ENCODE results near the gene HLA-B. TPM values are rescaled to one million over a fixed set of nuclear protein-coding genes. Genes with fewer than 3 reads are reported as not detected.

The HLA-B gene
- polyA plus RNA-seq, 2 donors = 168 to 351 TPM

- no peak overlapping the region for H3K27ac ChIP-seq (ENCODE audit: low read depth in 2 of 2, low read length in 1 of 2)
- H3K4me3 ChIP-seq (ENCODE audit: low read depth in 1 of 2, low read length in 2 of 2) = no peak overlapping the region
- H3K4me1 ChIP-seq (ENCODE audit: control insufficient read depth in 2 of 2, insufficient read depth in 2 of 2, low read length in 1 of 2) = no peaks in the 10 kb centered on the region
- WGBS, 2 donors = 81 to 88% methylated on average over 2 of the region's 2 CpGs
- no peaks in the 10 kb centered on the region for H3K36me3 ChIP-seq (ENCODE audit: control insufficient read depth in 2 of 2, insufficient read depth in 2 of 2, low read length in 1 of 2)
- no peaks in the 10 kb centered on the region for H3K9me3 ChIP-seq (ENCODE audit: control insufficient read depth in 2 of 2, insufficient read depth in 1 of 2, low read depth in 1 of 2, low read length in 1 of 2)
- peaks cover 0 to 4% of the 10 kb centered on the region in 2 donors for H3K27me3 ChIP-seq (ENCODE audit: control insufficient read depth in 1 of 2, insufficient read depth in 2 of 2, low read length in 2 of 2)
Observed at GRCh38 chr6:31368461-31368860, 11.5 kb upstream of the HLA-B start.

- Histone ChIP-seq H3K27me3 (ENCODE audit: control insufficient read depth in 1 of 2, insufficient read depth in 2 of 2, low read length in 2 of 2) (peaks cover 0 to 4% of the 10 kb centered on the region in 2 donors), H3K36me3 (ENCODE audit: control insufficient read depth in 2 of 2, insufficient read depth in 2 of 2, low read length in 1 of 2) (no peaks in the 10 kb centered on the region), H3K9me3 (ENCODE audit: control insufficient read depth in 2 of 2, insufficient read depth in 1 of 2, low read depth in 1 of 2, low read length in 1 of 2) (no peaks in the 10 kb centered on the region), H3K27ac (ENCODE audit: low read depth in 2 of 2, low read length in 1 of 2) (peak overlapping the region in 1 of 2 donors; percentile 10), H3K4me1 (ENCODE audit: control insufficient read depth in 2 of 2, insufficient read depth in 2 of 2, low read length in 1 of 2) (no peaks in the 10 kb centered on the region), H3K4me3 (ENCODE audit: low read depth in 1 of 2, low read length in 2 of 2) (peak overlapping the region in 1 of 2 donors; percentile 12)
- WGBS, 2 donors = 4 to 6% methylated on average over 30 of the region's 30 CpGs
Observed at GRCh38 chr6:31366693-31367470, 9.9 kb upstream of the HLA-B start.

- Histone ChIP-seq H3K36me3 (ENCODE audit: control insufficient read depth in 2 of 2, insufficient read depth in 2 of 2, low read length in 1 of 2) (no peaks in the 10 kb centered on the region), H3K27me3 (ENCODE audit: control insufficient read depth in 1 of 2, insufficient read depth in 2 of 2, low read length in 2 of 2) (peaks cover 0 to 4% of the 10 kb centered on the region in 2 donors), H3K9me3 (ENCODE audit: control insufficient read depth in 2 of 2, insufficient read depth in 1 of 2, low read depth in 1 of 2, low read length in 1 of 2) (no peaks in the 10 kb centered on the region), H3K27ac (ENCODE audit: low read depth in 2 of 2, low read length in 1 of 2) (no peak overlapping the region), H3K4me3 (ENCODE audit: low read depth in 1 of 2, low read length in 2 of 2) (no peak overlapping the region), H3K4me1 (ENCODE audit: control insufficient read depth in 2 of 2, insufficient read depth in 2 of 2, low read length in 1 of 2) (no peaks in the 10 kb centered on the region)
- WGBS, 2 donors = 73 to 87% methylated on average over 5 of the region's 5 CpGs
Observed at GRCh38 chr6:31365864-31366263, 8.9 kb upstream of the HLA-B start.

GRCh38 chr6:31363811-31364210 is 6.8 kb upstream of the HLA-B start:
- no peaks in the 10 kb centered on the region for H3K9me3 ChIP-seq (ENCODE audit: control insufficient read depth in 2 of 2, insufficient read depth in 1 of 2, low read depth in 1 of 2, low read length in 1 of 2)
- no peak overlapping the region for H3K4me3 ChIP-seq (ENCODE audit: low read depth in 1 of 2, low read length in 2 of 2)
- no peak overlapping the region for H3K27ac ChIP-seq (ENCODE audit: low read depth in 2 of 2, low read length in 1 of 2)
- H3K36me3 ChIP-seq (ENCODE audit: control insufficient read depth in 2 of 2, insufficient read depth in 2 of 2, low read length in 1 of 2) = no peaks in the 10 kb centered on the region
- peaks cover 0 to 4% of the 10 kb centered on the region in 2 donors for H3K27me3 ChIP-seq (ENCODE audit: control insufficient read depth in 1 of 2, insufficient read depth in 2 of 2, low read length in 2 of 2)
- no peaks in the 10 kb centered on the region for H3K4me1 ChIP-seq (ENCODE audit: control insufficient read depth in 2 of 2, insufficient read depth in 2 of 2, low read length in 1 of 2)

- H3K27ac ChIP-seq (ENCODE audit: low read depth in 2 of 2, low read length in 1 of 2) = no peak overlapping the region
- no peaks in the 10 kb centered on the region for H3K9me3 ChIP-seq (ENCODE audit: control insufficient read depth in 2 of 2, insufficient read depth in 1 of 2, low read depth in 1 of 2, low read length in 1 of 2)
- peaks cover 0 to 4% of the 10 kb centered on the region in 2 donors for H3K27me3 ChIP-seq (ENCODE audit: control insufficient read depth in 1 of 2, insufficient read depth in 2 of 2, low read length in 2 of 2)
- H3K4me3 ChIP-seq (ENCODE audit: low read depth in 1 of 2, low read length in 2 of 2) = no peak overlapping the region
- H3K4me1 ChIP-seq (ENCODE audit: control insufficient read depth in 2 of 2, insufficient read depth in 2 of 2, low read length in 1 of 2) = no peaks in the 10 kb centered on the region
- no peaks in the 10 kb centered on the region for H3K36me3 ChIP-seq (ENCODE audit: control insufficient read depth in 2 of 2, insufficient read depth in 2 of 2, low read length in 1 of 2)
- WGBS, 2 donors = 38 to 62% methylated on average over 5 of the region's 5 CpGs
Observed at GRCh38 chr6:31362751-31363150, 5.8 kb upstream of the HLA-B start.

- H3K4me3 ChIP-seq (ENCODE audit: low read depth in 1 of 2, low read length in 2 of 2) = no peak overlapping the region
- 84 to 87% methylated on average over 1 of the region's 1 CpG for WGBS, 2 donors
- H3K27ac ChIP-seq (ENCODE audit: low read depth in 2 of 2, low read length in 1 of 2) = no peak overlapping the region
- H3K36me3 ChIP-seq (ENCODE audit: control insufficient read depth in 2 of 2, insufficient read depth in 2 of 2, low read length in 1 of 2) = peaks cover 0 to 6% of the 10 kb centered on the region in 2 donors
- H3K4me1 ChIP-seq (ENCODE audit: control insufficient read depth in 2 of 2, insufficient read depth in 2 of 2, low read length in 1 of 2) = peaks cover 0 to 9% of the 10 kb centered on the region in 2 donors
- H3K9me3 ChIP-seq (ENCODE audit: control insufficient read depth in 2 of 2, insufficient read depth in 1 of 2, low read depth in 1 of 2, low read length in 1 of 2) = no peaks in the 10 kb centered on the region
- no peaks in the 10 kb centered on the region for H3K27me3 ChIP-seq (ENCODE audit: control insufficient read depth in 1 of 2, insufficient read depth in 2 of 2, low read length in 2 of 2)
Observed at GRCh38 chr6:31359581-31359980, 2.6 kb upstream of the HLA-B start.

GRCh38 chr6:31358302-31358701 is 1.3 kb upstream of the HLA-B start:
- Histone ChIP-seq H3K4me3 (ENCODE audit: low read depth in 1 of 2, low read length in 2 of 2) (no peak overlapping the region), H3K4me1 (ENCODE audit: control insufficient read depth in 2 of 2, insufficient read depth in 2 of 2, low read length in 1 of 2) (peaks cover 0 to 9% of the 10 kb centered on the region in 2 donors), H3K27ac (ENCODE audit: low read depth in 2 of 2, low read length in 1 of 2) (no peak overlapping the region), H3K27me3 (ENCODE audit: control insufficient read depth in 1 of 2, insufficient read depth in 2 of 2, low read length in 2 of 2) (no peaks in the 10 kb centered on the region), H3K36me3 (ENCODE audit: control insufficient read depth in 2 of 2, insufficient read depth in 2 of 2, low read length in 1 of 2) (peaks cover 0 to 14% of the 10 kb centered on the region in 2 donors), H3K9me3 (ENCODE audit: control insufficient read depth in 2 of 2, insufficient read depth in 1 of 2, low read depth in 1 of 2, low read length in 1 of 2) (no peaks in the 10 kb centered on the region)
- WGBS, 2 donors = 38 to 45% methylated on average over 4 of the region's 4 CpGs

- peaks cover 0 to 3% of the 10 kb centered on the region in 2 donors for H3K27me3 ChIP-seq (ENCODE audit: control insufficient read depth in 1 of 2, insufficient read depth in 2 of 2, low read length in 2 of 2)
- no peak overlapping the region for H3K4me3 ChIP-seq (ENCODE audit: low read depth in 1 of 2, low read length in 2 of 2)
- peaks cover 0 to 14% of the 10 kb centered on the region in 2 donors for H3K36me3 ChIP-seq (ENCODE audit: control insufficient read depth in 2 of 2, insufficient read depth in 2 of 2, low read length in 1 of 2)
- no peaks in the 10 kb centered on the region for H3K9me3 ChIP-seq (ENCODE audit: control insufficient read depth in 2 of 2, insufficient read depth in 1 of 2, low read depth in 1 of 2, low read length in 1 of 2)
- 41 to 46% methylated on average over 6 of the region's 6 CpGs for WGBS, 2 donors
- no peak overlapping the region for H3K27ac ChIP-seq (ENCODE audit: low read depth in 2 of 2, low read length in 1 of 2)
- peaks cover 0 to 9% of the 10 kb centered on the region in 2 donors for H3K4me1 ChIP-seq (ENCODE audit: control insufficient read depth in 2 of 2, insufficient read depth in 2 of 2, low read length in 1 of 2)
Observed at GRCh38 chr6:31357886-31358285, 907 bp upstream of the HLA-B start.

GRCh38 chr6:31356216-31356945 is 598 bp downstream of the HLA-B start:
- peak overlapping the region; percentile 72 to 80 for H3K4me3 ChIP-seq (ENCODE audit: low read depth in 1 of 2, low read length in 2 of 2)
- H3K27ac ChIP-seq (ENCODE audit: low read depth in 2 of 2, low read length in 1 of 2) = peak overlapping the region; percentile 80 to 86
- H3K4me1 ChIP-seq (ENCODE audit: control insufficient read depth in 2 of 2, insufficient read depth in 2 of 2, low read length in 1 of 2) = peaks cover 0 to 9% of the 10 kb centered on the region in 2 donors
- peaks cover 0 to 14% of the 10 kb centered on the region in 2 donors for H3K36me3 ChIP-seq (ENCODE audit: control insufficient read depth in 2 of 2, insufficient read depth in 2 of 2, low read length in 1 of 2)
- no peaks in the 10 kb centered on the region for H3K9me3 ChIP-seq (ENCODE audit: control insufficient read depth in 2 of 2, insufficient read depth in 1 of 2, low read depth in 1 of 2, low read length in 1 of 2)
- 1% methylated on average over 71 to 81 of the region's 83 CpGs for WGBS, 2 donors
- H3K27me3 ChIP-seq (ENCODE audit: control insufficient read depth in 1 of 2, insufficient read depth in 2 of 2, low read length in 2 of 2) = peaks cover 0 to 3% of the 10 kb centered on the region in 2 donors
